NK-92 (cell line): ENCODE results near the gene DIPK1B.

Experiments used
- DNase-seq: peaks from one replicate; lab custom pipeline; 2025; ENCODE audit not compliant: unreplicated experiment; lab: John Stamatoyannopoulos, UW

Gene DIPK1B

GRCh38 chr9:136718345-136719194, 6.2 kb downstream of the DIPK1B start:
- no peak for DNase-seq

DNA sequence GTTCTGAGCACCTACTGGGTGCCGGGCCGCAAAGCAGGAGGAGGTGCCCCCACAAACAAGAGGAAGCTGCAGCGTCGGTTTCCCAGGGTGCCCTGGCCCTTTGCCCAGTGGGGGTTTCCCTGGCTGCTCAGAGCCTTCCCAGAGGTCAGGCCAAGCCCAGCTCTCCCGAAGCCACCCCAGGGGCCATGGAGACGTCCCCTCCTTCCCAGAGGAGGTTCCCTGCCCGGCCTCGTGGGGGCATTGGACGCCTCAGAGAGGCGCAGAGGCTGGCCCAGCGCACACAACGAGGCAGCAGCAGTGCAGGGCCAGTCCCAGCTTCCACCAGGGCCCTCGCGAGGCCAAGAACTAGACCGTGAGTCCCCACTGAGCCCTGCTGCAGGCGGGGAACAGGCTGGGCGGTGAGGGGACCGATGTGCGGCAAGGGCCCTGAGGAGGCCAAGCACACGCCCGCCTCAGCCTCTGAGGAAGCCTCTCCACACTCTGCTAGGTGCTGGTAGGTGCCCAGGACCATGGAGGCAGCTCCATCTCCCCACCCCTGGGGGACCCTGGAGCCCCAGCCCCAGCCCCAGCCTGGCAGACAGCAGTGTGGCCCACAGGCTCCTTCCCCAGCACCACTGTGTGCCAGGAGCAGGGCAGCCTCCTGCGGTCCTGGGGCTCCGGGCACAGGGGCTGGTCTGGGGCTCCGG, 7.0 kb downstream of the DIPK1B start:
- DNase-seq: no peak

GRCh38 chr9:136720251-136720897, 8.0 kb downstream of the DIPK1B start:
- DNase-seq: no peak

- no peak for DNase-seq
These were observed 8.5 kb downstream of the DIPK1B start for GRCh38 chr9:136720898-136721338.

DNA sequence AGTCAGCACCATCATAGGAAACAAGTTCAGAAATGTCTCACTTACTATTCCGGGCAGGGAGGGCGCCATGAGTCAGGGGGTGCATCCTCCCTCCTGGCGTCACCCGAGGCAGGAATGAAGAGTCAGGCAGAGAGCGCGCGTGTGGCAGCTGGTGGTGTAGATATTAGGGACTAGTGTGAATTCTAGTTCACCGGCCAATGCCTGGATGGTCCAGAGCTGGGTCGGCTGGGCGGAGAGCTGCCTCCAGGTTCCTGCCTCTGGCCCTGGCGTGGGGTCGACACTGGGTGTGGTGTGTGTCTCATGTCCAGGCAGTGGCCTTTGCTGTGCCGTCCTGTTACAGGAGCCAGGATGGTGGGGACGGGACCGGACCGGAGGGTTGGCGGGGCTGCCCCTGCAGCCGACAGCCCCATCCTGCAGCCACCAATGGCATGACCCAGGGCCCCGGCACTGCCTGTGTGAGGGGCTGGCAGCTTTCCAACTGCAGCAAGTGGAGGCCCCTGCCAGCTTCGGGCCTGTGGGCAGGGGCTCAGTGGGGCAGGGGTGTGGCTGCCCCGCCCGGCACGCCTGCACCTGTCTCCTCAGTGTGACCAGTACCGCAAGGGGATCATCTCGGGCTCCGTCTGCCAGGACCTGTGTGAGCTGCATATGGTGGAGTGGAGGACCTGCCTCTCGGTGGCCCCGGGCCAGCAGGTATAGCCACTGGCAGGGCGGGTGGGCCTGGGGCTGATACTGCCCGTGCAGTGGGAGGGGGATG, 9.1 kb downstream of the DIPK1B start:
- no peak for DNase-seq

DNA sequence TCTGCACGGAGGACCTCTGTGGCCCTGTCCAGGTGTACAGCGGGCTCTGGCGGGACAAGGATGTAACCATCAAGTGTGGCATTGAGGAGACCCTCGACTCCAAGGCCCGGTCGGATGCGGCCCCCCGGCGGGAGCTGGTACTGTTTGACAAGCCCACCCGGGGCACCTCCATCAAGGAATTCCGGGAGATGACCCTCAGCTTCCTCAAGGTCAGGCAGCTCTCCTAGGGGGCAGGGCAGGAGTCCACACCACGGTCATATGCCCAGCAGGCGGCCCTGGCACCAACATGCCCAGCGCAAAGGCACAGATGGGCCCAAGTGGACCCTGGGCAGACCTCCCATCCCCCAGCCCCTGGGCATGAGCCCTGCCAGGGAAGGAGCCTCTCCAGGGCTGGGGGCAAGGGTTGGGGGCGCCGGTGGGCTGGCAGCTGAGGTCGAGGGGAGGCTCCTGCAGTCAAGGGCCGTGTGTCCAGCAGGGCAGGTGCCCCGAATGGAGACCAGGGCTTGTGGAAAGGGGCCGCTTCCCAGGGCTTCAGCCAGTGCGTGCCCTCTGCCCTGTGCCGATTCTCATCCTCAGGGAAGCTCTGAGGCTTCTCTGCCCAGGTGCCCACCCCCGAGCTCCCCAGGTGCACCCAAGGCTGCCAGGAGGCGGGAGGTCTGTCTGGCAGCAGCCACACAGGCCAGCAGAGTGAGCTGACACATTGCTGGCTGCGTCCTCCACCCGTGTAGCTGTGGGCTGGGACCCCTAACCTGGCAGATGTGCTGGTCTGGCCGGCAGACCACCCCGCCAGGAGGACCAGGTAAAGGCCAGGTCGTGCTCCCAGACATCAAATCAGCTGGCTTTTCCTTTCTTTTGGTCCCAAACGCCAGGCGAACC, 10.0 kb downstream of the DIPK1B start:
- no peak for DNase-seq

DNA sequence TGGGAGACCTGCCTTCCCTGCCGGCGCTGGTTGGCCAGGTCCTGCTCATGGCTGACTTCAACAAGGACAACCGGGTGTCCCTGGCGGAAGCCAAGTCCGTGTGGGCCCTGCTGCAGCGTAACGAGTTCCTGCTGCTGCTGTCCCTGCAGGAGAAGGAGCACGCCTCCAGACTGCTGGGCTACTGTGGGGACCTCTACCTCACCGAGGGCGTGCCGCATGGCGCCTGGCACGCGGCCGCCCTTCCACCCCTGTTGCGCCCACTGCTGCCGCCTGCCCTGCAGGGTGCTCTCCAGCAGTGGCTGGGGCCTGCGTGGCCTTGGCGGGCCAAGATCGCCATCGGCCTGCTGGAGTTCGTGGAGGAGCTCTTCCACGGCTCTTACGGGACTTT, 10.6 kb downstream of the DIPK1B start:
- DNase-seq: no peak

DNA sequence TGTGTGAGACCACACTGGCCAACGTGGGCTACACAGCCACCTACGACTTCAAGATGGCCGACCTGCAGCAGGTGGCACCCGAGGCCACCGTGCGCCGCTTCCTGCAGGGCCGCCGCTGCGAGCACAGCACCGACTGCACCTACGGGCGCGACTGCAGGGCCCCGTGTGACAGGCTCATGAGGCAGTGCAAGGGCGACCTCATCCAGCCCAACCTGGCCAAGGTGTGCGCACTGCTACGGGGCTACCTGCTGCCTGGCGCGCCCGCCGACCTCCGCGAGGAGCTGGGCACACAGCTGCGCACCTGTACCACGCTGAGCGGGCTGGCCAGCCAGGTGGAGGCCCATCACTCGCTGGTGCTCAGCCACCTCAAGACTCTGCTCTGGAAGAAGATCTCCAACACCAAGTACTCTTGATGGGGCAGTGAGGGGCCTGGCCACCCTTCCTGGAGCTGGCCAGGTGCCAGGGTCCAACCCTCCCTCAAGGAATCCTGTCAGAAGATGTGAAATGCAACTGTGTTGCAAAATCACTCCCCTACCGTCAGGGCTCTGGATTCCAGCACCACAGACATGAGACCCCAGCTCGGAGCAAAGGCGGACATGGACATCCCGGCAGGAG, 11.1 kb downstream of the DIPK1B start:
- no peak for DNase-seq

DNA sequence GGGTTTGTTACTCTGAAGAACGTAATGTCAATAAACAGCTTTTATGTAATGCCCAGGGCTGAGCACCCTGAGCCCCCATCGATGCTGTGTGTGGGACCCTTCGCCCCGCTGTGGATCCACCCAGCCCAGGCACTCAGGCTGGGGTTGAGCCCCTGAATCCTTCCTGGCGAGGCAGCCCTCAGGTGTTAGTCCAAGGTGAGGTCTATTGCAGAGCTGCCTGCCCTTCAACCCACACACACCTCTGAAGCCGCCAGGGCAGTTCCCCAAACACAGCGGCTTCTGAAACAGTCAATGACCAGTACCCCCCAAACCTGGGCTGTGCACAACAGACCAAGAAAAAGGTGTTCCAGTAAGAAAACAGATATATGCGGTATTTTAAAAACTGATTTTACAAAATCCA, 11.6 kb downstream of the DIPK1B start:
- no peak for DNase-seq

- no peak for DNase-seq
These were observed 12.4 kb downstream of the DIPK1B start for GRCh38 chr9:136724772-136725171.

DNA sequence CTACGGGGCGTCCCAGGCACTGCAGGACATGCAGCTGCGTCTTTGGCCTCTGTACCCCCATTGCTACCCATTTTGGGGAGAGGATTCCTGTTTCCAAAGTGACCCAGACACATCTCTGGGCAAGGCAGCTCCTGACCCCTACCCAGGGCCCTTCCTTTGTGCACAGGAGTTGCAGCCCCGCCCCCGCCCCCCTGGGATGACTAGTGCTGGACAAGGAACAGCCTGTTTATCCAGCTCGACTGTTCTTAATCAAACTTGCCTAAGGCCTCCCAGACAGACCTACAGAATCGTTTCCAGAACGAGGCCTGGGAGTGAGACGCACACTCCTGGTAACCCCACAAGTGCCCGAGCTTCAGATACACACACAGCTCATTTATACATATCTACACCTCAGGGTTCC, 13.2 kb downstream of the DIPK1B start:
- no peak for DNase-seq

GRCh38 chr9:136726118-136726517, 13.7 kb downstream of the DIPK1B start:
- DNase-seq: no peak

DNA sequence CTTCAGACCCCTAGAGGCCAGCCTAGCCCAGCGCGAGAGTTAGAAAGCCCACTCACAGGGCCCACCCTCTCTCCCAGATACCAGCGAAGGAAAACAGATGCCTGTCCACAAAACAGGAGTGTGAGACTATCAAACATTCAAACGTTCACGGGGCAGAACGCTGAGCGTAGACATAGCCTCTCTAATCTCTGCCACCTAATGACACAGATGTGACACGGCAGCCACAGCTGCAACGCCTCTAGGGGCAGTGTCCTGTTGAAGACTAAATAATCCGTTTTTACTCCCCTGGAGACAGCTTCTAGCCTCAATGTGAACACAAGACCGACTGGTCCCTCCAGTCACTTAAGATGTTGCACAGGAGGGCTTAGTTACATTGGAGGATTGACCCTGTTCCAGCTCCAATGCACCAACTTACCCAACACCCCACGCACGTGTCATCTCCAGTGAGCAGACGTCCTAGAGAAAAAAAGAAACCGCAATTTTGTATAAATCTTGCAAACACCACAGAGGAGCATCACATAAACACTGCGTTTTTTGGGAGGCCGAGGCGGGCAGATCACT, 14.3 kb downstream of the DIPK1B start:
- DNase-seq: no peak

GRCh38 chr9:136728080-136728547, 15.7 kb downstream of the DIPK1B start:
- no peak for DNase-seq

DNA sequence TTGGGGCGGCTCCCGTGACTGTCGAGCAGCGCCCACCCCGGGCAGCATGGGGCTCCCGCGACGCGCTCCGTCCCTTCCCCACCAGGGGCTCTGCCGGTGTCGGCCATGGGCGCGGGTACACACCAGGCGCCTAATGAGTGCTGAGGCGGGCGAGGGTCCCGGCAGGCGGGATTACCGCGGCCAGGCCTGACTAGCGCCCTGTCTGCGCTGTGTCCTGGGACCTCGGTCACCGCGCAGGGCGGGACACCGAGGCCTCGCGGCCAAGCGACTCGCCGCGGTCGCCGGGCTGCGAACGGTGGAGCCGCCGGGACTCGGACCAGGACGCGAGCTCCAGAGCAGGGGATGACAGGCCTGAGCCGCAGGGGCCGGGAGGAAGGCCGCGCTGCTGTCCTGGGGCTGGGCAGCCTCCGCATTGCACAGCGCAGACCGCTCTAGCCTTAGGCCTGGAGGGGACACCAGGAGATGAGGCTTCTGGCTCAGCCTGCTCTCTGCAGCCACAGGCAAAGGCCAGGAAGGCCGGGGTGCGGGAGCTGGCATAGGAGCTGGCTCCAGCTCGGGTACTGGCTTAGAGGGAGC, 16.3 kb downstream of the DIPK1B start:
- no peak for DNase-seq

GRCh38 chr9:136729144-136729543, 16.8 kb downstream of the DIPK1B start:
- DNase-seq: no peak

- DNase-seq: no peak
These were observed 17.6 kb downstream of the DIPK1B start for GRCh38 chr9:136729926-136730325.

DNA sequence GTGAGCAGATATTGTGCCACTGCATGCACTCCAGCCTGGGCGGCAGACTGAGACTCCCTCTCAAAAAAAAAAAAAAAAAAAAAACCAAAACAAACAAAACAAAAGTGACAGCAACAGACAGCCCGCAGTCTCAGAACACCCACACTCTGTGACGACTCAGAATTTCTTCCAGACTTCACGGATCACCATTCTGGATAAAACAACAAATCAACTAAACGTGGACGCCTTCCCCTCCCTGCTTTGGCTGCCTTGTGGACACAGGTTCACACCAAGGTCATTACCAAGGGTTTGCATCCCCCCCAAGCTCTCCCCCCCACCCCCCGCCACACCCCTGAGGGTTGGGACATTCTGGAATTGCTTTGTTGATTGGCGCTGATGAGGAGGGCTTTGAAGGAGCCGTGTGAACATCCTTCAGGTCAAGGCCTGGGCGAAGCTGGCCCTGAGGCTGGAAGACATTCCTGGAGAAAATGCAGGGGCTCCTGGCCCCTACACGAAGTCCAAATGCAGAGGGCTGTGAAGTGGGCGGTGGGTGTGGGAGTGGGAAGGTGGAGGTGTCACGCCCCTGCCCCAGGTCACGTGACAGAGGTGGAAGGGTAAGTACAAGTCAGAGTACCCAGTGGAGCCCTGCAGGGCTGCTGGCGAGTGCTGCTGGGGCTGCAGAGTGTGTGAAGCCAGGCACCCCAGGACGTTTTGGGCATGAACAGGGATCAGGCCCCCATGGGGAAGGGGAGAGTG, 20.2 kb downstream of the DIPK1B start:
- no peak for DNase-seq
